Right atrium auricular region (tissue), 2 donors: Measurements from ENCODE around the gene CPED1. TPM values are rescaled to one million over a fixed set of nuclear protein-coding genes. Genes with fewer than 3 reads are reported as not detected.
"Not testable (repeated sequence)": the region's sequence is repeated elsewhere in the genome, so short reads cannot be mapped to it uniquely, and the experiment has no call there.

Source experiments
- DNase-seq: peaks from one replicate; pipeline ENCODE4 v3.0.0-alpha.2; 2019; ENCODE audit warnings: low spot score
- H3K27ac ChIP-seq, 2 donors: fragments of 200-600 bp; sonication (generic); 1 replicate in 1 of 2; 2 replicates in 1 of 2; pipeline ENCODE4 v1.5.1; 2016 to 2019
- H3K27me3 ChIP-seq, 2 donors: fragments of 200-600 bp; sonication (generic); one replicate each; pipeline versions ENCODE4 v1.5.1 to v1.6.0; 2017 to 2019
- H3K36me3 ChIP-seq: fragments of 200-600 bp; sonication (generic); one replicate; pipeline ENCODE4 v1.5.1; 2016
- H3K4me1 ChIP-seq, 2 donors: fragments of 200-600 bp; sonication (generic); one replicate each; pipeline versions ENCODE4 v1.5.1 to v1.6.0; 2017 to 2019
- H3K4me3 ChIP-seq, 2 donors: fragments of 200-600 bp; sonication (generic); 1 replicate in 1 of 2; 2 replicates in 1 of 2; pipeline ENCODE4 v1.5.1; 2017 to 2019; ENCODE audit warnings: mild to moderate bottlenecking in 1 of 2, moderate library complexity in 1 of 2
- H3K9me3 ChIP-seq, 2 donors: fragments of 200-600 bp; sonication (generic); one replicate each; pipeline ENCODE4 v1.5.1; 2019
- total RNA-seq, 2 donors: library from RNA; depleted of rRNA; stranded (reverse); fragments of >200 nt; gene quantifications; one replicate each; pipeline ENCODE4 v1.1.0, GENCODE V29; 2016
- TF ChIP-seq, protein P1 (sequence below), 2 donors: fragments of 200-600 bp; sonication (generic); IDR thresholded peaks; one replicate each; pipeline ENCODE4 v1.5.1; 2019; ENCODE audit warnings: antibody characterized with exemption in 2 of 2

CPED1 gene
- total RNA-seq, 2 donors from 2014 or later, result 13.8 to 19.0 TPM

- Histone ChIP-seq H3K4me3 (no peak overlapping the region), H3K9me3 (no peaks in the 10 kb centered on the region), H3K36me3 (peaks cover 13% of the 10 kb centered on the region), H3K27me3 (no peaks in the 10 kb centered on the region), H3K27ac (no peak overlapping the region), H3K4me1 (no peaks in the 10 kb centered on the region)
- TF ChIP-seq, protein P1, sequence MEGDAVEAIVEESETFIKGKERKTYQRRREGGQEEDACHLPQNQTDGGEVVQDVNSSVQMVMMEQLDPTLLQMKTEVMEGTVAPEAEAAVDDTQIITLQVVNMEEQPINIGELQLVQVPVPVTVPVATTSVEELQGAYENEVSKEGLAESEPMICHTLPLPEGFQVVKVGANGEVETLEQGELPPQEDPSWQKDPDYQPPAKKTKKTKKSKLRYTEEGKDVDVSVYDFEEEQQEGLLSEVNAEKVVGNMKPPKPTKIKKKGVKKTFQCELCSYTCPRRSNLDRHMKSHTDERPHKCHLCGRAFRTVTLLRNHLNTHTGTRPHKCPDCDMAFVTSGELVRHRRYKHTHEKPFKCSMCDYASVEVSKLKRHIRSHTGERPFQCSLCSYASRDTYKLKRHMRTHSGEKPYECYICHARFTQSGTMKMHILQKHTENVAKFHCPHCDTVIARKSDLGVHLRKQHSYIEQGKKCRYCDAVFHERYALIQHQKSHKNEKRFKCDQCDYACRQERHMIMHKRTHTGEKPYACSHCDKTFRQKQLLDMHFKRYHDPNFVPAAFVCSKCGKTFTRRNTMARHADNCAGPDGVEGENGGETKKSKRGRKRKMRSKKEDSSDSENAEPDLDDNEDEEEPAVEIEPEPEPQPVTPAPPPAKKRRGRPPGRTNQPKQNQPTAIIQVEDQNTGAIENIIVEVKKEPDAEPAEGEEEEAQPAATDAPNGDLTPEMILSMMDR (IDR thresholded peaks at IDR 0.05), result no peak
- DNase-seq, result no peak
Measured at GRCh38 chr7:121235201-121235600, 246.7 kb downstream of the CPED1 start.

- TF ChIP-seq, protein P1 (IDR thresholded peaks at IDR 0.05), result no peak
- peaks cover 13% of the 10 kb centered on the region for H3K36me3 ChIP-seq
- DNase-seq, result no peak
Measured at GRCh38 chr7:121237601-121238000, 249.1 kb downstream of the CPED1 start.

GRCh38 chr7:121244120-121244870 is 255.8 kb downstream of the CPED1 start:
- Histone ChIP-seq H3K27ac (no peak overlapping the region), H3K27me3 (no peaks in the 10 kb centered on the region), H3K36me3 (peaks cover 33% of the 10 kb centered on the region), H3K4me3 (no peak overlapping the region), H3K4me1 (no peaks in the 10 kb centered on the region), H3K9me3 (peaks cover 0 to 11% of the 10 kb centered on the region in 2 donors)
- TF ChIP-seq, protein P1 (IDR thresholded peaks at IDR 0.05), result no peak
- DNase-seq, result no peak

More at GRCh38 chr7:121237601-121238000, 249.1 kb downstream of the CPED1 start:
- no peaks in the 10 kb centered on the region for H3K27me3 ChIP-seq
- no peaks in the 10 kb centered on the region for H3K4me1 ChIP-seq
- H3K4me3 ChIP-seq, result no peak overlapping the region
- H3K27ac ChIP-seq, result no peak overlapping the region
- H3K9me3 ChIP-seq, result no peaks in the 10 kb centered on the region

- H3K27ac ChIP-seq, DNase-seq, H3K4me3 ChIP-seq, H3K4me1 ChIP-seq, H3K27me3 ChIP-seq: not testable (repeated sequence)
- Histone ChIP-seq H3K36me3 (peaks cover 18% of the 10 kb centered on the region), H3K9me3 (peaks cover 0 to 13% of the 10 kb centered on the region in 2 donors)
Measured at GRCh38 chr7:121251367-121251766, 262.9 kb downstream of the CPED1 start.

DNA sequence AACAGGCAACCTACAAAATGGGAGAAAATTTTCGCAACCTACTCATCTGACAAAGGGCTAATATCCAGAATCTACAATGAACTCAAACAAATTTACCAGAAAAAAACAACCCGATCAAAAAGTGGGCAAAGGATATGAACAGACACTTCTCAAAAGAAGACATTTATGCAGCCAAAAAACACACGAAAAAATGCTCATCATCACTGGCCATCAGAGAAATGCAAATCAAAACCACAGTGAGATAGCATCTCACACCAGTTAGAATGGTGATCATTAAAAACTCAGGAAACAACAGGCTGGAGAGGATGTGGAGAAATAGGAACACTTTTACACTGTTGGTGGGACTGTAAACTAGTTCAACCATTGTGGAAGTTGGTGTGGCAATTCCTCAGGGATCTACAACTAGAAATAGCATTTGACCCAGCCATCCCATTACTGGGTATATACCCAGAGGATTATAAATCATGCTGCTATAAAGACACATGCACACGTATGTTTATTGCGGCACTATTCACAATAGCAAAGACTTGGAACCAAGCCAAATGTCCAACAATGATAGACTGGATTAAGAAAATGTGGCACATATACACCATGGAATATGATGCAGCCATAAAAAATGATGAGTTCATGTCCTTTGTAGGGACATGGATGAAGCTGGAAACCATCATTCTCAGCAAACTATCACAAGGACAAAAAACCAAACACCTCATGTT is 264.2 kb downstream of the CPED1 start:
- not testable (repeated sequence) for DNase-seq, H3K27me3 ChIP-seq, H3K4me1 ChIP-seq, H3K27ac ChIP-seq, H3K4me3 ChIP-seq
- peaks cover 0 to 13% of the 10 kb centered on the region in 2 donors for H3K9me3 ChIP-seq
- peaks cover 11% of the 10 kb centered on the region for H3K36me3 ChIP-seq

DNA sequence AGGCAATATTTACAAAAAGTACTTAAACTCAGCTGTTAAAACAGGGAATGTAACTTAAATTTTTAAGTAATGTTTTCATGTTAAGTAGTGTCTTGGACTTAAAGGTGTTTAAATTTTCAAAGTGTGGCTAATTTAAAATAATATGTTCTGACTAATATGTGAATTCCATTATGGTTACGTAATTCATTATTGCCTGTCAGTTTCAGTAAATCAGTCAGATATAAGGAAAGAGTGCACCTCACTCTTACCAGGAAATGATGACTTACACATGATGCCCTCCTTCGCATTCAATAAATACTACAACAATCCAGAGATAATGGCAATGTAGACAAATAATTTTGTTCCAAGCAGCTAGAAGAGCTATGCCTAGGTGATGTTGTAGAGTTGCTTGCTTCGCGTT is 271.3 kb downstream of the CPED1 start:
- Histone ChIP-seq H3K4me1 (no peaks in the 10 kb centered on the region), H3K9me3 (no peaks in the 10 kb centered on the region), H3K36me3 (no peaks in the 10 kb centered on the region), H3K27ac (no peak overlapping the region), H3K4me3 (no peak overlapping the region), H3K27me3 (no peaks in the 10 kb centered on the region)
- DNase-seq, result no peak
- TF ChIP-seq, protein P1 (IDR thresholded peaks at IDR 0.05), result no peak
